Transverse colon (tissue), 4 donors: ENCODE results near the gene PPP6R3. TPM values are rescaled to one million over a fixed set of nuclear protein-coding genes. Genes with fewer than 3 reads are reported as not detected.

Experiments used
- DNase-seq: peaks from one replicate; pipeline ENCODE4 v3.0.0-alpha.2; 2019
- H3K27ac ChIP-seq, 4 donors: fragments of 200-600 bp; sonication (generic); 2 replicates each; pipeline ENCODE4 v1.5.1; 2016 to 2018; ENCODE audit warnings: inconsistent platforms in 4 of 4
- H3K27me3 ChIP-seq: fragments of 200-600 bp; sonication (generic); 2 replicates; pipeline ENCODE4 v1.5.1; 2017; ENCODE audit warnings: inconsistent platforms
- H3K36me3 ChIP-seq, 4 donors: fragments of 200-600 bp; sonication (generic); 2 replicates each; pipeline ENCODE4 v1.5.1; 2017 to 2019; ENCODE audit warnings: inconsistent platforms in 4 of 4
- H3K4me1 ChIP-seq, 4 donors: fragments of 200-600 bp; sonication (generic); 2 replicates each; pipeline ENCODE4 v1.5.1; 2017 to 2020; ENCODE audit warnings: inconsistent platforms in 4 of 4
- H3K4me3 ChIP-seq, 4 donors: fragments of 200-600 bp; sonication (generic); 1 replicate in 1 of 4; 2 replicates in 3 of 4; pipeline versions ENCODE4 v1.5.1 to v1.6.1; 2017 to 2019; ENCODE audit warnings: inconsistent platforms in 4 of 4
- H3K9me3 ChIP-seq, 2 donors: fragments of 200-600 bp; sonication (generic); 2 replicates each; pipeline ENCODE4 v1.5.1; 2017 to 2019; ENCODE audit warnings: inconsistent platforms in 2 of 2
- EP300 ChIP-seq: sonication (generic); formaldehyde crosslinking; IDR thresholded peaks from one replicate; pipeline ENCODE4 v1.6.1; 2017; ENCODE audit warnings: antibody characterized with exemption, low read depth
- POLR2A ChIP-seq: fragments of 450-650 bp; IDR thresholded peaks from one replicate; pipeline ENCODE4 v1.6.1; 2016; ENCODE audit warnings: antibody characterized with exemption, mild to moderate bottlenecking, moderate library complexity
- POLR2AphosphoS5 ChIP-seq, 3 donors: sonication (generic); formaldehyde crosslinking; IDR thresholded peaks; one replicate each; pipeline ENCODE4 v1.6.1; 2016; ENCODE audit warnings: antibody characterized with exemption in 3 of 3
- WGBS, 2 donors: methylation state at CpG; one replicate each; pipeline ENCODE4 v1.1.5; 2018; ENCODE audit warnings: low coverage in 1 of 2; 5-methylcytosine and 5-hydroxymethylcytosine counted together
- in situ Hi-C, 4 donors: fragments of 200-750 bp; cut with MboI; loops; one replicate each; pipeline versions ENCODE4 v1.15.0 to v1.15.1; 2017; ENCODE audit warnings: low sequenced_read_pairs in 3 of 4, low pct_ligation_motif_present in 1 of 4, low pct_unique_long_range_greater_than_20kb in 1 of 4
- intact Hi-C: fragments of 100-400 bp; cut with DNase I; formaldehyde crosslinking; loops from one replicate; pipeline ENCODE4 v1.15.1; 2023; ENCODE audit warnings: low total_unique reads
- total RNA-seq, 4 donors: library from RNA; depleted of rRNA; stranded (reverse); fragments of >200 nt; gene quantifications; one replicate each; pipeline ENCODE4 v1.1.0, GENCODE V29; 2016
- TF ChIP-seq, protein P1 (sequence below), 5 experiments: fragments of 200-600 bp in 3 of 5; fragments of 450-650 bp in 2 of 5; sonication (generic) in 3 of 5; IDR thresholded peaks; 1 replicate in 2 of 5; 2 replicates in 3 of 5; pipeline ENCODE4 v1.5.1; 2016 to 2017; ENCODE audit warnings: antibody characterized with exemption in 5 of 5, inconsistent platforms in 3 of 5, mild to moderate bottlenecking in 2 of 5, moderate library complexity in 1 of 5

The PPP6R3 gene
- total RNA-seq, 4 donors from 2014 or later: 89.8 to 158 (median 117) TPM

DNA sequence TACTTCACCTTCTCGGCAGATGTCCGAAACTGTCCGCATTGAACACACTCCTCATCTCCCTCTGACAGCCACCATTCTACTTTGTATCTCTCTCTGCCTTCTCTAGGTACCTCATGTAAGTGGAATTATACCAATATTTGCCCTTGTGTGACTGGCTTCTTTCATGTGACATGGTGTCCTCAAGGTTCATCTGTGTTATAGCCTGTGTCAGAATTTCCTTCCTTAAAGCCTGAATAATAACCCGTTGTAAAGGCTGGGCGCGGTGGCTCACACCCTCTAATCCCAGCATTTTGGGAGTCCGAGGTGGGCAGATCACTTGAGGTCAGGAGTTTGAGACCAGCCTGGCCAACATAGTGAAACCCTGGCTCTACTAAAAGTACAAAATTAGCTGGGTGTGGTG lies 40.4 kb upstream of the PPP6R3 start:
- no peaks in the 10 kb centered on the region for H3K27me3 ChIP-seq
- intact Hi-C loops: no loop called here
- no peaks in the 10 kb centered on the region for H3K9me3 ChIP-seq
- 84 to 93% methylated on average over 7 of the region's 7 CpGs for WGBS, 2 donors
- no peak for DNase-seq
- no peak overlapping the region for H3K27ac ChIP-seq
- peaks cover 0 to 19% (median 5%) of the 10 kb centered on the region in 4 donors for H3K36me3 ChIP-seq
- H3K4me1 ChIP-seq: no peaks in the 10 kb centered on the region
- no peak overlapping the region for H3K4me3 ChIP-seq
- in situ Hi-C loops: no loop called here
- TF ChIP-seq POLR2A (no peak), POLR2AphosphoS5 (IDR thresholded peaks at IDR 0.05) (no peak), EP300 (no peak)
- TF ChIP-seq, protein P1, sequence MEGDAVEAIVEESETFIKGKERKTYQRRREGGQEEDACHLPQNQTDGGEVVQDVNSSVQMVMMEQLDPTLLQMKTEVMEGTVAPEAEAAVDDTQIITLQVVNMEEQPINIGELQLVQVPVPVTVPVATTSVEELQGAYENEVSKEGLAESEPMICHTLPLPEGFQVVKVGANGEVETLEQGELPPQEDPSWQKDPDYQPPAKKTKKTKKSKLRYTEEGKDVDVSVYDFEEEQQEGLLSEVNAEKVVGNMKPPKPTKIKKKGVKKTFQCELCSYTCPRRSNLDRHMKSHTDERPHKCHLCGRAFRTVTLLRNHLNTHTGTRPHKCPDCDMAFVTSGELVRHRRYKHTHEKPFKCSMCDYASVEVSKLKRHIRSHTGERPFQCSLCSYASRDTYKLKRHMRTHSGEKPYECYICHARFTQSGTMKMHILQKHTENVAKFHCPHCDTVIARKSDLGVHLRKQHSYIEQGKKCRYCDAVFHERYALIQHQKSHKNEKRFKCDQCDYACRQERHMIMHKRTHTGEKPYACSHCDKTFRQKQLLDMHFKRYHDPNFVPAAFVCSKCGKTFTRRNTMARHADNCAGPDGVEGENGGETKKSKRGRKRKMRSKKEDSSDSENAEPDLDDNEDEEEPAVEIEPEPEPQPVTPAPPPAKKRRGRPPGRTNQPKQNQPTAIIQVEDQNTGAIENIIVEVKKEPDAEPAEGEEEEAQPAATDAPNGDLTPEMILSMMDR (IDR thresholded peaks at IDR 0.05): no peak

DNA sequence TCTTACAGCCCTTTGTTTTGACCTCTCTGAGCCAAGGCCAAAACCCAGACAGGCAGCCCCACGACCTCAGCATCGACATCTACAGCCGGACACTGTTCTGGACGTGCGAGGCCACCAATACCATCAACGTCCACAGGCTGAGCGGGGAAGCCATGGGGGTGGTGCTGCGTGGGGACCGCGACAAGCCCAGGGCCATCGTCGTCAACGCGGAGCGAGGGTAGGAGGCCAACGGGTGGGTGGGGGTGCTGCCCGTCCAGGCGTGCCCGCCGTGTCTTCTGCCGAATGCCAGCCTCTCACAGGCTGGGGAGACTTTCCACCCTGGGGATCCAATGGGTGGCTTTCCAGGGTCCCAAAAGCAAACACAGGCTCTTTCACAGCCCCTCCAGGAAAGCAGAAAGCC lies 37.1 kb upstream of the PPP6R3 start:
- no peaks in the 10 kb centered on the region for H3K4me1 ChIP-seq
- H3K27ac ChIP-seq: no peak overlapping the region
- no peak for DNase-seq
- intact Hi-C loops (no loop called here), in situ Hi-C loops (no loop called here)
- WGBS, 2 donors: 96 to 98% methylated on average over 16 to 21 of the region's 21 CpGs
- no peaks in the 10 kb centered on the region for H3K9me3 ChIP-seq
- H3K4me3 ChIP-seq: no peak overlapping the region
- TF ChIP-seq, protein P1 (IDR thresholded peaks at IDR 0.05): no peak
- TF ChIP-seq EP300 (no peak), POLR2AphosphoS5 (IDR thresholded peaks at IDR 0.05) (no peak), POLR2A (no peak)
- peaks cover 0 to 41% (median 9%) of the 10 kb centered on the region in 4 donors for H3K36me3 ChIP-seq
- H3K27me3 ChIP-seq: no peaks in the 10 kb centered on the region

DNA sequence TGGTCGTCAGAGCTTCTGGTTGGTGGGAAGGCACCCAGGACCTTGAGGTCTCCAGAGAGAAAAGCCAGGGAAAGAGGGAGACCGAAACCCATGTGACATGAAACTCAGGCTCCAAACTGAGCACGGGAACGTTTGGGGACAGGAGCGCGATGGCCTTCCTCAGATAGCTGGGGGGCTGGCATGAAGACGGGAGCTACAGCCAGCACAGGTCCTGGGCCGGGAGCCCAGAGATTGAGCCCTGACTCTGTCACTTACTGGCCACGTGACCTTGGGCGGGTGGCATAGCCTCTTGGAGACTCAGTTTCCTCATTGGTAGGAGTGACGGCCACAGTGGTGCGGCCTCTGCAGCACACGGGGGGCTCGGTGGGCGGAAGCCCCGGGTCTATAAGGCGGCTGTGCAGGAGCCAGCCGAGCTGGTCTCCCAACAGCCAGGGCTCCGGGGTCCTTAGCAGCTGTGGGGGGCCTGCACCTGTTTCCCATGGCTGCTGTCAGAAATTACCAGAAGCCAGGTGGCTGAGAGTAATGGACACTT lies 36.4 kb upstream of the PPP6R3 start:
- intact Hi-C loops: no loop called here
- no peak overlapping the region for H3K27ac ChIP-seq
- no peaks in the 10 kb centered on the region for H3K27me3 ChIP-seq
- H3K9me3 ChIP-seq: no peaks in the 10 kb centered on the region
- no peak for DNase-seq
- no peaks in the 10 kb centered on the region for H3K4me1 ChIP-seq
- 88 to 96% methylated on average over 3 to 19 of the region's 19 CpGs for WGBS, 2 donors
- in situ Hi-C loops: no loop called here
- H3K4me3 ChIP-seq: no peak overlapping the region
- H3K36me3 ChIP-seq: peaks cover 0 to 38% (median 12%) of the 10 kb centered on the region in 4 donors
- TF ChIP-seq EP300 (no peak), POLR2AphosphoS5 (IDR thresholded peaks at IDR 0.05) (no peak), POLR2A (no peak)
- TF ChIP-seq, protein P1 (IDR thresholded peaks at IDR 0.05): no peak

DNA sequence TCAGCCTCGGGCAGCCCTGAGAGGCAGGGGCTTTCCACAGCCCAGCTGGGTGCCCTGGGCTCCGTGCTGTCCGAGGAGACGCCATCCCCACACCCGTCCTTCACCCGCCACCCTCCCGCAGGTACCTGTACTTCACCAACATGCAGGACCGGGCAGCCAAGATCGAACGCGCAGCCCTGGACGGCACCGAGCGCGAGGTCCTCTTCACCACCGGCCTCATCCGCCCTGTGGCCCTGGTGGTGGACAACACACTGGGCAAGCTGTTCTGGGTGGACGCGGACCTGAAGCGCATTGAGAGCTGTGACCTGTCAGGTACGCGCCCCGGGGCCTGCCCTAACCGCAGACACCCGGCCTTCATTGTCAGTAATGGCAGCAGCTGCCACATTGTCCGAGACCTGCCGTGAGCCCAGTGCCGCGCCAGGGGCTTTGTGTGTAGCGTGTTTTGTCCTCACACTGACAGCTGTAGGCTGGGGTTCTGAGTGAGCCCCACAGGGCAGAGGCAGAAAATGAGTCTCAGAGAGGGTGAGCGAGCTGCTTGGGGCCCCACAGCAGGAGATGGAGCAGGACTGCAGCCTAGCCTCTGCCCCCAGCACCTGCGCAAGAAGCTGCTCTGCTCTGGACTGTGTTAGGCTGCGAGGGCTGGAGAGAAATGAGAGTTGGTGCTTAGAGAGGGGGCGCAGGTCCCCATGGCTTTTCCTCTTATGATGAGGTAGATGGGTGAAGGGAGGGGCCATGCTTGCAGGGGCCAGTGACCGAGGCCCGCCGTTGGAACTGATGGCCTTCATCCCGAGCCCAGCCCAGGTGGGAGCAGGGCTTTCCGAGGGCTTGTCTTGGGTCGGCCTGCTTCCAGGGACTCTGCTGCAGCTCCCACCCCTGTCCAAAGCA lies 35.3 kb upstream of the PPP6R3 start:
- no peaks in the 10 kb centered on the region for H3K9me3 ChIP-seq
- no peaks in the 10 kb centered on the region for H3K27me3 ChIP-seq
- in situ Hi-C loops (no loop called here), intact Hi-C loops (no loop called here)
- TF ChIP-seq POLR2AphosphoS5 (IDR thresholded peaks at IDR 0.05) (no peak), POLR2A (no peak), EP300 (no peak)
- TF ChIP-seq, protein P1 (IDR thresholded peaks at IDR 0.05): no peak
- H3K4me3 ChIP-seq: no peak overlapping the region
- 95% methylated on average over 40 of the region's 40 CpGs; no CpG with 5 or more reads in 1 of the 2 donors for WGBS, 2 donors
- DNase-seq: no peak
- peaks cover 0 to 33% (median 16%) of the 10 kb centered on the region in 4 donors for H3K36me3 ChIP-seq
- peaks cover 0 to 1% (median 0%) of the 10 kb centered on the region in 4 donors for H3K4me1 ChIP-seq
- no peak overlapping the region for H3K27ac ChIP-seq
